D721Med (cell line): ENCODE data around the gene SMIM26.
A peak's percentile ranks its signal among the peaks of the same experiment; 100 is the strongest.

Source experiments
- DNase-seq: peaks from one replicate; pipeline ENCODE4 v3.0.0; 2011; ENCODE audit warnings: low spot score; ENCODE audit not compliant: insufficient read length
- FAIRE-seq: peaks from 2 replicates; lab custom pipeline; 2011; peaks lifted over from hg19 to GRCh38; lab: Jason Lieb, UNC
- CTCF ChIP-seq: IDR thresholded peaks from 2 replicates; pipeline ENCODE4 v1.5.1; 2012; ENCODE audit warnings: mild to moderate bottlenecking, control low read depth; ENCODE audit not compliant: insufficient read depth; ENCODE audit errors: missing control alignments

Gene SMIM26

DNA sequence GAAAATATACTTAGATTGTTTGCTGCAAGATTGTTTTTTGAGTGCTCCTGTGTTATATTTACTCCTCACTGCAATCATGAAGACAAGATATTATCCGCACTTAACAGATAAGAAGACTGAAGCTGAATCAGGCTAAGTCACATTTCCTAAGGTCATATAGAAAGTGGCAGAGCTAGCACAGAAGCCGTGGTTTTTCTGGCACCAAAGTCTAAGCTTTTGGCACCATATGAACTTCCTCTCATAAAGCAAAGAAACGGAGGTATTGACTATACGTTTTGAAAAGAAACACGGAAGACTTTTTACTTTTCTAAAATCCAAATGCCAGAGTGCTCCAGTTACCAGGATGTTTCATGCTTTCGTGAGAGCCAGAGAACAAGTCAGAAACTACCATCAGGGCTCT, 11.3 kb downstream of the SMIM26 start:
- no peak for DNase-seq
- no peak for FAIRE-seq
- TF ChIP-seq CTCF = no peak

- DNase-seq (no peak), FAIRE-seq (no peak)
- no peak for TF ChIP-seq CTCF
These were observed 12.8 kb downstream of the SMIM26 start for GRCh38 chr20:18580012-18580411.

- no peak for FAIRE-seq
- TF ChIP-seq CTCF = no peak
- no peak for DNase-seq
These were observed 17.9 kb downstream of the SMIM26 start for GRCh38 chr20:18585134-18585533.

DNA sequence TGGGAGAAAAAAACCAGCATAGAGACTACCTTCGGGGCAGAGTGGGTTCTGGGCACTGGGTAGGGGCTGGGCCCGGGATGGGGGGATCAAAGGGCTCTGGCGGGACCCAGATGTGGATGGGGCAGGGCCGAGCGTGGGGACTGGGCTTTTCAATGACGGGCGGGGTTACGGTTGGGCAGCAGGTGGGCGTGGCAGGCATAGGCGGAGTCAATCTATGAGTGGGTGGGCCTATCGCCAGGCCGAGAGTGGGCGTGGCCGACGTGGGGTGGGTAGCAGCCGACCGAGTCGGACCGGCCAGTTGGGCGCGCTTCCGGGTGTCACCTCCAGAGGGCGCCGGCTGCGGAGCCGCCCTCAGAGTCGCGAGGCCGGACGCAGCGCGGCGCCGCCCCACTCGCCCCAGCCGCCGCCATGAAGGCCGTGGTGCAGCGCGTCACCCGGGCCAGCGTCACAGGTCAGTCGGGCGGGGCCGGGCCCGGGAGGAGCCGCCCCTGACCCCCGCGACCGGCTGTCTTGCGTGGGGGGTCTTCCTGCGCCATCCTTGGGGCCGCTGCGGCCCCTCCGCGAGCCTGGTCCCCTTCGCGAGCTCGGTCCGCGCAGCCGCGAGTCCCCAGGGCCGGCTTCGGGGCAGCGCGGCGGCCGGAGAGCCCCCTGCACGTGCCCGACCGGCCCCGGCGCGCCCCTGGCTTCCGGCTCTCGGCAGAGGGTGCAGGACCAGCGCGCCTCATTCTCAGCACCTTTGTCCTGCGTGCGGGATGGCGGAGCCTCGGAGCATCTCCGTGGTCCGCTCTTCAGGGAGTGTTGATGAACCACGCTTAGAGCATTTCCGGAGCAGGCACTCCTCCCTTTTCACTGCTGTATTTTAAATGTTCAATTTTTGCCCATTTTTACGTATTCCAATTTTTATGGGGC, 20.7 kb downstream of the SMIM26 start, which contains the start of gene DTD1:
Gene DTD1 (plus strand): TSS at position 390 of the 909 bp plus-strand sequence. CDS start 19 bp downstream, at position 409.
- peak; percentile 37 for TF ChIP-seq CTCF
- no peak for DNase-seq
- FAIRE-seq = no peak

- no peak for DNase-seq
- TF ChIP-seq CTCF = no peak
- no peak for FAIRE-seq
These were observed 21.3 kb downstream of the SMIM26 start for GRCh38 chr20:18588574-18588933.

DNA sequence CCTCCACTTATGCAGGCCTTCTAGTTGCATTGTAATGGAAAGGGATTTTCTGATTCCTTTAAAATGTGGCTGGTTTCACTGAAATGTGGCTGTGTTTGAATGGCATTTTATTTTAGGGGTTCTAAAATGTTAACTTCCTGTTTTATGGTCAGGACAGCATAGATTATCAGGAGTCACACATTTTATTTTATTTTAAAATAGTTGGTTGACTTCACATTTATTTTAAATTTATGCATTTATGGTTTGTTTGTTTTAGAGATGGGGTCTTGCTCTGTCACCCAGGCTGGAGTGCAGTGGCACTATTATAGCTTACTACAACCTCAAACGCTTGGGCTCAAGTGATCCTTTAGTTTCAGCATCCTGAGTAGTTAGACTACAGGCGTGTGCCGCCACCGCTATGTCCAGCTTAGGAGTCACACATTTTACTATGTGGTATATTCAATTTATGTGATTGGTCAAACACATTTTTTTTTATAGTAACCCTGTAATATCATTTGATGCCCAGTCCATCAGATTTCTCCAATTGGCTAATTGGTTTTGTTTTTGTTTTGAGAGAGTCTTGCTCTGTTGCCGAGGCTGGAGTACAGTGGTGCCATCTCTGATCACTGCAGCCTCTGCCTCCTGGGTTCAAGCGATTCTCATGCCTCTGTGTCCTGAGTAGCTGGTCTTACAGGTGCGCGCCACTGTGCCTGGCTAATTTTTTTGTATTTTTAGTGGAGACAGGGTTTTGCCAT, 22.9 kb downstream of the SMIM26 start:
- FAIRE-seq = no peak
- no peak for TF ChIP-seq CTCF

More for the DNA sequence above, 22.9 kb downstream of the SMIM26 start:
- no peak for DNase-seq
